T-helper 17 cell (primary cell): Measurements from ENCODE around the gene KLHL22. TPM values are rescaled to one million over a fixed set of nuclear protein-coding genes. Genes with fewer than 3 reads are reported as not detected.

Experiments used
- ATAC-seq: fragments of 150-1000 bp; cut with Tn5 transposase; 2 replicates; pipeline ENCODE4 v1.10.0; 2021; ENCODE audit warnings: mild to moderate bottlenecking, moderate library complexity
- DNase-seq, 3 donors: peaks; one replicate each; pipeline versions ENCODE4 v3.0.0 to v3.0.0-alpha.2; 2020 to 2021
- H3K9me3 ChIP-seq: one replicate; pipeline ENCODE4 v1.7.0; 2013; ENCODE audit warnings: low read length, mild to moderate bottlenecking; ENCODE audit not compliant: control insufficient read depth, poor library complexity, severe bottlenecking
- H3K27ac Mint-ChIP-seq: one replicate; pipeline ENCODE4 v1.8.0; 2022; ENCODE audit warnings: mild to moderate bottlenecking, moderate library complexity, mixed read lengths
- H3K27me3 Mint-ChIP-seq: one replicate; pipeline ENCODE4 v1.8.0; 2022; ENCODE audit warnings: mixed read lengths
- H3K36me3 Mint-ChIP-seq: one replicate; pipeline ENCODE4 v1.8.0; 2022; ENCODE audit warnings: low read depth, mixed read lengths
- H3K4me1 Mint-ChIP-seq: one replicate; pipeline ENCODE4 v1.8.0; 2022; ENCODE audit warnings: mild to moderate bottlenecking, mixed read lengths
- H3K4me3 Mint-ChIP-seq: one replicate; pipeline ENCODE4 v1.8.0; 2022; ENCODE audit warnings: mild to moderate bottlenecking, moderate library complexity, mixed read lengths
- total RNA-seq, 4 donors: library from RNA in 2 of 4; stranded (reverse) in 2 of 4; gene quantifications; one replicate each; pipeline ENCODE4 v1.2.3 and lab custom pipeline; 2022 to 2026

Gene KLHL22
- total RNA-seq, 2 donors from 2014 or later, result 28.1 to 33.1 TPM

- Mint-ChIP-seq H3K36me3 (peaks cover 7% of the 10 kb centered on the region), H3K4me3 (peak overlapping the region; percentile 77), H3K27ac (no peak overlapping the region), H3K27me3 (peaks cover 29% of the 10 kb centered on the region), H3K4me1 (peaks cover 31% of the 10 kb centered on the region)
- H3K9me3 ChIP-seq, result no peaks in the 10 kb centered on the region
- ATAC-seq (no peak), DNase-seq (no peak)
Measured at GRCh38 chr22:20438427-20438677, 57.2 kb downstream of the KLHL22 start.

GRCh38 chr22:20437613-20438426 lies 57.8 kb downstream of the KLHL22 start, which contains the start of gene SCARF2:
Gene SCARF2, minus strand, starts transcription at chr22:20437825. Its CDS starts 71 bp downstream, at chr22:20437754.
- Mint-ChIP-seq H3K4me1 (peaks cover 32% of the 10 kb centered on the region), H3K27ac (no peak within 1 kb of the TSS), H3K4me3 (peak within 1 kb of the TSS; percentile 85), H3K36me3 (peaks cover 6% of the 10 kb centered on the region), H3K27me3 (peaks cover 33% of the 10 kb centered on the region)
- H3K9me3 ChIP-seq, result no peaks in the 10 kb centered on the region
- DNase-seq (no peak), ATAC-seq (no peak)

- peak overlapping the region; percentile 85 for H3K4me3 Mint-ChIP-seq
- no peak overlapping the region for H3K27ac Mint-ChIP-seq
- H3K4me1 Mint-ChIP-seq, result peaks cover 30% of the 10 kb centered on the region
- no peaks in the 10 kb centered on the region for H3K9me3 ChIP-seq
- peaks cover 5% of the 10 kb centered on the region for H3K36me3 Mint-ChIP-seq
- peak; percentile 49 for ATAC-seq
- no peak for DNase-seq
- peaks cover 35% of the 10 kb centered on the region for H3K27me3 Mint-ChIP-seq
Measured at GRCh38 chr22:20436768-20437612, 58.6 kb downstream of the KLHL22 start.

- H3K9me3 ChIP-seq, result no peaks in the 10 kb centered on the region
- H3K27ac Mint-ChIP-seq, result no peak overlapping the region
- ATAC-seq, result peak; percentile 48
- peaks cover 5% of the 10 kb centered on the region for H3K36me3 Mint-ChIP-seq
- no peak for DNase-seq
- peaks cover 35% of the 10 kb centered on the region for H3K27me3 Mint-ChIP-seq
- H3K4me3 Mint-ChIP-seq, result peak overlapping the region; percentile 85
- H3K4me1 Mint-ChIP-seq, result peaks cover 30% of the 10 kb centered on the region
Measured at GRCh38 chr22:20436307-20436767, 59.3 kb downstream of the KLHL22 start.

- peak overlapping the region; percentile 70 for H3K4me3 Mint-ChIP-seq
- H3K27me3 Mint-ChIP-seq, result peaks cover 35% of the 10 kb centered on the region
- peaks cover 5% of the 10 kb centered on the region for H3K36me3 Mint-ChIP-seq
- H3K27ac Mint-ChIP-seq, result no peak overlapping the region
- H3K4me1 Mint-ChIP-seq, result peaks cover 30% of the 10 kb centered on the region
- DNase-seq, result no peak
- no peaks in the 10 kb centered on the region for H3K9me3 ChIP-seq
- ATAC-seq, result no peak
Measured at GRCh38 chr22:20435436-20436306, 59.9 kb downstream of the KLHL22 start.

- Mint-ChIP-seq H3K4me3 (peak overlapping the region; percentile 53), H3K4me1 (peaks cover 30% of the 10 kb centered on the region), H3K27me3 (peaks cover 35% of the 10 kb centered on the region), H3K36me3 (peaks cover 5% of the 10 kb centered on the region), H3K27ac (no peak overlapping the region)
- ATAC-seq (no peak), DNase-seq (no peak)
- no peaks in the 10 kb centered on the region for H3K9me3 ChIP-seq
Measured at GRCh38 chr22:20434773-20435172, 60.8 kb downstream of the KLHL22 start.

GRCh38 chr22:20434264-20434751 lies 61.3 kb downstream of the KLHL22 start:
- no peak overlapping the region for H3K27ac Mint-ChIP-seq
- H3K4me3 Mint-ChIP-seq, result peak overlapping the region; percentile 59
- H3K36me3 Mint-ChIP-seq, result peaks cover 3% of the 10 kb centered on the region
- no peak for DNase-seq
- no peaks in the 10 kb centered on the region for H3K9me3 ChIP-seq
- H3K4me1 Mint-ChIP-seq, result peaks cover 28% of the 10 kb centered on the region
- peaks cover 35% of the 10 kb centered on the region for H3K27me3 Mint-ChIP-seq
- ATAC-seq, result no peak

GRCh38 chr22:20433686-20434241 lies 61.8 kb downstream of the KLHL22 start:
- peak overlapping the region; percentile 59 for H3K4me3 Mint-ChIP-seq
- no peaks in the 10 kb centered on the region for H3K9me3 ChIP-seq
- H3K27me3 Mint-ChIP-seq, result peaks cover 39% of the 10 kb centered on the region

GRCh38 chr22:20433191-20433590 lies 62.4 kb downstream of the KLHL22 start:
- Mint-ChIP-seq H3K27ac (no peak overlapping the region), H3K4me3 (peak overlapping the region; percentile 5), H3K27me3 (peaks cover 35% of the 10 kb centered on the region), H3K4me1 (peaks cover 27% of the 10 kb centered on the region), H3K36me3 (peaks cover 3% of the 10 kb centered on the region)
- no peaks in the 10 kb centered on the region for H3K9me3 ChIP-seq
- DNase-seq (no peak), ATAC-seq (no peak)

More at GRCh38 chr22:20433686-20434241, 61.8 kb downstream of the KLHL22 start:
- Mint-ChIP-seq H3K27ac (no peak overlapping the region), H3K4me1 (peaks cover 31% of the 10 kb centered on the region), H3K36me3 (peaks cover 3% of the 10 kb centered on the region)
- DNase-seq, result no peak
- no peak for ATAC-seq

GRCh38 chr22:20432244-20432686 lies 63.3 kb downstream of the KLHL22 start:
- Mint-ChIP-seq H3K4me3 (peak overlapping the region; percentile 83), H3K27ac (no peak overlapping the region), H3K36me3 (peaks cover 3% of the 10 kb centered on the region), H3K27me3 (peaks cover 34% of the 10 kb centered on the region), H3K4me1 (peaks cover 25% of the 10 kb centered on the region)
- DNase-seq, result no peak
- no peak for ATAC-seq
- no peaks in the 10 kb centered on the region for H3K9me3 ChIP-seq

- H3K36me3 Mint-ChIP-seq, result peaks cover 3% of the 10 kb centered on the region
- peak overlapping the region; percentile 93 for H3K4me3 Mint-ChIP-seq
- no peak overlapping the region for H3K27ac Mint-ChIP-seq
- no peak for ATAC-seq
- no peaks in the 10 kb centered on the region for H3K9me3 ChIP-seq
- peaks cover 22% of the 10 kb centered on the region for H3K4me1 Mint-ChIP-seq
- H3K27me3 Mint-ChIP-seq, result peaks cover 32% of the 10 kb centered on the region
- no peak for DNase-seq
Measured at GRCh38 chr22:20431511-20432192, 63.9 kb downstream of the KLHL22 start.
